ENCODE results near the gene RNASE8.
A peak's percentile ranks its signal among the peaks of the same experiment; 100 is the strongest.

Gene RNASE8

DNA sequence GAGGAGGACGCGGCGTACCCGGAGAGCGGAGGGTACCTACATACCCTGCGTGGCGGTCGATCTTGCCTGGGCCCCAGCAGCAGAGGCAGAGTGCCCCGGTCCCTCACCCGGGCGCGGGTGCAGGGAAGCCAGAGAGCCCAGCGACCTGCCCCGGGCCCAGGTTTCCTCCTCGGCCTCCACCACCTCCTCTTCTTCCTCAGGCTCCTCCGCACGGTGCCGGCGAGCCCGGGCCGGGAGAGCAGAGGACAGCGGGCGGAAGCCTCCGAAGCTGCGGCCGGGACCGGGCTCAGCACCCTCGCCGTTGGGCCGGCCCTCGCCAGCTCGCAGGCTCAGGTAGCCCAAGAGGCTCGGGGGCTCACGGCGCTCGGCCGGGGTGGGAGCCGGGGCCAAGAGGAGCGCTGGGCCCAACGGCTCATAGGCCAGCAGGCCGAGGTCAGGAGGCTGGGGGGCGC is 34.2 kb downstream of the RNASE8 start:
- DNase-seq (ENCODE audit: low read depth in 2 of 2) = no peak

DNA sequence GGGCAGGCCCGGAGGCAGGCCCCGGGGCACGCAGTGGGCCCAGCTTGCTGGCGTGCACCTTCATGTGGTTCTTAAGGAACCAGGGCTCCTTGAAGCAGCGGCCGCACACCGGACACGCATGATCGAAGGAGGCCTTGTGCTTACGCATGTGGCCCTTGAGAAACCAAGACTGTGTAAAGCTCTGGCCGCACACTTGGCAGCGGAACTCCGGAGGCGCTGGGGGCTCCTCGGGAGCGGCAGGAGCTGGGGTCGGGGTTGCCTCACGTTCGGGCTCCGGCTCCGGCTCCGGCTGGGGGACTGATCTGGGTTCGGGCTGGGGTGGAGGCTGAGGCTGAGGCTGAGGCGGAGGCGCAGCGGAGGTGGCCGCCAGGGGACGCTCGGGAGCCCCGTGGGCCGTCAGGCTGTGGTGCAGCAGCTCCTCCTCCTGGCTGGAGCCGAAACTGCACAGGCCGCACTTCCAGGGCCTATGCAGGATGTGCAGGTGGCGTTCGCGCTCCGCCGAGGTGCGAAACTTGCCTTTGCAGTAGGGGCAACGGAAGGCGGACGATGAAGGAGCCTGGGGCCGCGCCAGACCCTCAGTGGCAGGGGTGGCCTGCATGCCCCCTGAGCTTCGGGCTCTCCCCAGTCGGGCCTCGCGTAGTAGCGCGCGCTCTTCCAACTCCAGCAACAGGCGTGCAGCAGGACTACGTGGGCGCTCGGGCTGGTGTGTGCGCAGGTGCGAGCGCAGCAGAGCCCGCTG is 34.8 kb downstream of the RNASE8 start:
- DNase-seq (ENCODE audit: low read depth in 2 of 2) = peak; percentile 73 to 78

DNA sequence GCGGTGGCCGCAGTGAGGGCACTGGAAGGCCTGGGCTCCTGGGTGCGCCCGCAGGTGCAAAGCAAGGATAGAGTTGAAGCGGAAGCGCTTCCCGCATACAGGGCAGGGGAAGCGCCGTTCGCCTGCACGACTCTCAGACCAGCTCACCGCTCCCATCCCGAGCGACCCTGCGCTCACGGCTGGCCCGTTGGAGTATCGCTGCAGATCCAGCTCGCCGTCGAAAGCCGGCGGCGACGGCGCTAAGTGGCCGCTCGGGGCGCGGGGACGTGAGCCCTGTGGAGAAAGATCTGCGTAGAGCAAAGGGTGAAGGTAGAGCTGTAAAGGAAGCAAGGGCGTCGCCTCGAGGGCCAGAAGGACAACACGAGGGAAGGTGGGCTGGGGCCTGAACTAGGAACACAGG is 35.4 kb downstream of the RNASE8 start:
- DNase-seq (ENCODE audit: low read depth in 2 of 2) = no peak

DNA sequence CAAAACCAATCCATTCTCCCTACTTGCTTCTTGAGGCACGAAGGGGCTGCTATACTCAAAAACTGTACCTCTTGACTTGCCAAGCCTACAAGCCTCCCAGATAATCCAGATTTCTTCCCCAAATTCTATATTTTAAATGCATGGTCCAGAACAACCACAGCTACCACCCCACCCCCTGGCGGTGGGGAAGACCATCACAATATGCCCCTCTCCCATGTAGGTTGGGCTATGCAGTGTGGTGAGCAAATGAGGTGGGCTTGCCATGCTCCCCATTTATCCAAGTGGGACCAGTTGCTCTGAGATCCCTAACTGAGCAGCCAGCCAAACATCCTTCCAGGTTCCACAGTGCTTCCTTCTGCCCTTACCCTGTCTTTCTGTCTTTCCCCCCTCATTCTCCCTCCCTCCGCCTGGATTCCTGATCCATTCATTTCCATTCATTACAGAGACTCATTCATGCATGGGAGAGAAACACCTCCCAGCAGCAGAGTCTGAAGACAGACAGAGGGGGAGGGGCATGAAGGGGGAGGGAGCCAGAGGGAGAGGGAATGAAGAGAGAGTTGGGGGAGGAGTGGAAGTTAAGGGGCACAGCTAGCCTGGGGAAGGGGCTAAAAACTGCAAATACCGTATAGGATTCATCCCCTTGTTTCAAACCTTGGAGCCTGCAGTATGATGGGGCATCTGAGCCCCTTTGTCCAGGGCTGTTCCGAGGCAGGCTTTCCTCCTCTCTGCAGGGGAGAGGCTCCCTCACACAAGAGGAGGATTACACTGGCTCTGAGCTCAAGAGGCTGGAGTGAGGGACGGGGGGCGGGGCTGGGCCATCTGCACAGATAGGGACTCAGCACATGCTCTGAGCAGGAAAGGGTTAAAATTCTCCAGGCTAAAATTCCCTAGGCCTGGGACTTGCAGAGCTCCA is 36.4 kb downstream of the RNASE8 start:
- DNase-seq (ENCODE audit: low read depth in 2 of 2) = no peak

DNA sequence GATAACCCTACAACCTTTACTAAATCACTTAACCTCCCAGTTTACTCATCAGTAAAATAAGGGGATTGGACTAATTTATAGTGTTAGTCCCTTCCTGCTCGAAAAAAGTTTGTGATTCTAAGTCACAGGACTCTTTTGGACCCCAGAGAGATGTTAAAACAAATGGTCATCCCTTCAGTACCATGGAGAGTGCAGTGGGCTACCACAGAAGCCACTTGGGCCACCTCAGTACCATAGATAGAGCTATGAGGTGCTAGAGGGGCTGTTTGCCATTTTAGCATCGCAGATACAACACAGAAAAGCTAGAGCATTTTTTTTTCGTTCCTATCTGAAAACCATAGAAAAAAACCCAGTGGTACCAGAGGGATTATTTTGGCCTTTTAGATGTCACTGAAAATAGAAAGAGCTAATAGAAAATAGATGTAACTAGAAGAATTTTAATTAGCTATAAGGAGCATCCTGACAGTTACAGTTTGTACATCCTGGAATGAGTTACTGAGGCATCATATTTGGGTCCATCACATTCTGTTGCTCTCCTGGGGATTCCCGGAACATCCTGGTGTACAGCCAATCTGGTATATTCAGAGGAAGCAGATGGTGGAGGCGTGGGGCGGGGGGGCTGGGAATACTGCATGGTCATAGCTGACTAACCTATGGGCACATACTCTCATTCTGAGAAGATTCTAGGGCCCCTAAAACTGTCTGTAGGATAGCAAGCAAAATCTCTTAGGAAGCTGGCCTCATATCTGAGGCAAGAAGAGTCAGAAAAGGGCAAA is 38.0 kb downstream of the RNASE8 start:
- no peak for DNase-seq (ENCODE audit: low read depth in 2 of 2)

DNA sequence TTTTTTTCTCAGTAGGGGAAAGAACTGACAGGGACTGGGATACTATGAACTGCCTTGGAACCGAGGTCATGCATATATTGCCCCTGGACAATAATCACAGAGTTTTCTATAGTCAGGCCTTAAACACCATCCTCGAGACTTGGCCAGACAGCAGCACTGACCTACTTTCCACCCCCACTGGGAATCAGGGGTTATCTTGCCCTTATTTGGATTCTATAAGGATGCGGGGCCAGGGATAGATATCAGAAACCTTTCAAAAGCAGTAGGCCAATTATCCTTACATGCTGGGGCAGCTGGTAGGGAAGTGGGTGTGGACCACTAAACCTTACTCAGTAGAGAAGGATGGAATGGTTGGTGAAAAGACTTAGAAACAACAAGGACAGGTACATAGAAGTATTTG is 38.8 kb downstream of the RNASE8 start:
- DNase-seq (ENCODE audit: low read depth in 2 of 2) = no peak

DNA sequence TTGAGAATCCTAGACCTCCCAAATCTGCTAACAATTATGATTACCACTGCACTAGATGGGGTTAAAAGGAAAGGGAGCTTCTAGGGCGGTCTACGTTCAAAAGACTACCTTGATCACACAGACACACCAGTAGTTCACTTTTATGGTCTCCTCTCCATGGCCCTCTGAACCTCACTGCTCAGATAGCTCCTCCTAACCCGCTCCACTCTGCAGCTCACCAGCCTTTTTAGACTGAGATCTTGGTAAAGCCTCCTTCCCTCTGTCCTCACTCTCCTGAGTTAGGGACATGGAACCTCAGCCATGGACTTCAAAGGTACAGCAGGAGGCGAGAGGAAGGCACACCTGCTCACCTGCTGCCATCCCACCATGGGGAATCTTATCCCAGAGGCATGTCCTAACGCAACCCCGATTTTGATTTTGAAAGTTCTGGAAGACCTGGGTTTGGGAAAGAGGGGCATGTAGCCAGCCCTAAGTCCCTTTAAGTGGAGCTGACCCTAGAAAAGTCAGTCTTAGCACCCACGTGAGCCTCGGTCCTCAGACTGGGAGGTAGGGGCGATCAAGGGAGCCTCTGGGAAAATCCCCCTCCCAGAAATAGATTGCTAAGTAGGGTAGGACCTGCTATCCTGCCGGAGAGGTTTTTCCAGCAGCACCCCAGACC is 39.5 kb downstream of the RNASE8 start:
- no peak for DNase-seq (ENCODE audit: low read depth in 2 of 2)

DNA sequence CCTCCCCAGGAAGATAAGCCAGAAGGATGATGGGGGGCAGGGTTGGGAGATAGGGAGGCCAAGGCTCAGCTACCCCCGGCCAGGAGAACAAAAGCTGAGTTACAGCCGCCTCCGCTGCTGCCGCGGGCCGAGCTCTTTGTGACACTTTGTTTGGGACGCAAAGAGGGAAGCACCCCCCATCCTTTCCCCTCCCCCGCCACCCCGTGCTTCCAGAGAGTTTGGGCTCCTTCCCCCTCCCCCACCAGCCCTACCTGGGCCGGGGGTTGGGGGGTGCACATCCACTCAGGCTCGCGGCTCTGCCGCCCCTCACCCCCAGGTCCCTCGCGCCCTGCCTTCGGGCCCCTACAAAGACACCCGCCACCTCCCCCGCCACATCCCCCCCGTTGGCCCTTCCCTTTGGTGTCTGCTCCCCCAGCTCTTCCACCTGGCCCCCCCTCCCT is 40.0 kb downstream of the RNASE8 start:
- no peak for DNase-seq (ENCODE audit: low read depth in 2 of 2)

GRCh38 chr14:21098076-21098891 is 40.7 kb downstream of the RNASE8 start, which contains the start of gene ZNF219:
Gene ZNF219 (minus strand): TSS chr14:21098655. CDS start chr14:21093591, 5,064 bp downstream.
- peak in 1 of 2 donors; percentile 22 for DNase-seq (ENCODE audit: low read depth in 2 of 2)

DNA sequence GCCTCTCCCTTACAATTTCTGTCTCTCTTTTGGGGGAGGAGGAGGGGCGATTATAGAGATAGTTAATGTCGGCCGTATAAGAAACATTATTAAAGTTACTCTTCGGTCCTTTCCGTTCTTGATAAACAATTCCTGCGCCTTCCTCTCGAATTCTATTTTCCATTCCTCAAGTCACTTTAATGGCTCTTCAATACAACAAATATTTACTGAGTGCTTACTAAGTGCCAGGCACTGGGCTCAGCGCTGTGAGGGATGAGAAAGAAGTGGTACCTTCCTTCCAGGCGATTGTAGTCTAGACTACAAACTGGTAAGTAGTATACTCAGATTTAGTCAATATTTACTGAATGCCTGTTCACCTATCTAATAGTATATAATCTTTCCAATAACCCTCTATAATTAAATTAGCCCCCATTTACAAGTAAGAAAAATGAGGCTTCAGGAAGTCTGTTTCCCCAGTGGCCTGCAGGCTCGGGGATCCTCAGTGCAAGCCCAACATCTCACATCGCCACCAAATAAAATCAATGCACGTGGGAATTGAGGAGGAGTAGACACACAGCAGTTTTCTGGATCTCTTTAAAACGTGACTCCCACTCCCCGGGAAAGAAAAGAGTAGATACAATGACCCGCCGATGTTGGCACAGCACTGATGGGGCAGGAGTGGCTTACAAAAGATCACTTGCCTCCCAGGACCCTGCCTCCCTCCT is 41.4 kb downstream of the RNASE8 start:
- no peak for DNase-seq (ENCODE audit: low read depth in 2 of 2)

DNA sequence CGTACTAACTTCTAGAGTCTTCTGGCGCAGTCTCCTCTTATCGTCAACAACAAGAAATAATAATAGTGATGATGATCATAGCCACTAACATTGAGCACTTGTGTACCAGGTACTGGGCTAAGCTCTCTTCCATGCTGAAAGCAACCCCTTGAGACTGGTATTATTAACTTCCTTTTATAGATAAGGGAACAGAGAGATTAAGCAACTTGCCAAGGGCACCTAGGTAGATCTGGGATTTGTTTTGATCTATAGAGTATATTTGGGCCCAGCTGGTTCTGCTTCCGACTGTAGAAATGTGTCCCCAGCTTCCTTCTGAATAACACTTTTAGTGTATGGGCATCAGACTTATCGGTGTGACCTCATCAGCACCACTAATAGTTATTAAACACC is 42.0 kb downstream of the RNASE8 start:
- DNase-seq (ENCODE audit: low read depth in 2 of 2) = no peak

- DNase-seq (ENCODE audit: low read depth in 2 of 2) = no peak
These were observed 43.3 kb downstream of the RNASE8 start, which contains the start of gene TMEM253 for GRCh38 chr14:21100931-21101330. Gene TMEM253 (plus strand): TSS chr14:21101066. CDS start chr14:21101344, 278 bp downstream.

DNA sequence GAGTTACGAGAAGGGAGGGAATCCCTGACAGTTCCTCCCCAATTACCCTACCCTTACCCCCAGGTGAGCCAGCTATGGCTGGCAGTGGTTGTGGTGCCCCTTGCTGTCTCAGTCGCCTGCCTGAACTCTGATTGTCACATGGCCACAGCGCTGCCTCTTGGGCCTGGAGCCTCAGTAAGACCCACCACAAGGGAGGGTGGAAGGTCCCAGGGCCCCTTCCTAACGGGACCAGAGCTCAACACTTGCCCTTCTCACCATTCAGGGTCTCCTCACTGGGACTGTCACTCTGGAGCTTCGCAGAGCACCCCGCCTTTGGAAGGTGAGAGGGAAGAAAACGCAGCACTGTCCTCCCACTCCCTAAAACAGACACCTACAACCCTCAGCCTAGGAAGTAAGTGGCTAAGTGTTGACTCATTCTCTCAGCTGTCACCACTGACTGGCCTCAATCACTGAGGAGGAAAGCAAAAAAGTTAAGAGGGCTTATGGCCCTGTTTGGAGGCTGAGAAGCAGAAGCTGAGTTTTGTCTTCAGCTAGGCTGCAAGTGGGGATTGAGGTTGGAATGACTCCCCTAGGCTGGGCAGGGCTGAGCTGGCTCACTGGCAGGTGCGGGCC is 44.3 kb downstream of the RNASE8 start:
- DNase-seq (ENCODE audit: low read depth in 2 of 2) = no peak

- no peak for DNase-seq (ENCODE audit: low read depth in 2 of 2)
These were observed 45.1 kb downstream of the RNASE8 start for GRCh38 chr14:21102521-21103410.

DNA sequence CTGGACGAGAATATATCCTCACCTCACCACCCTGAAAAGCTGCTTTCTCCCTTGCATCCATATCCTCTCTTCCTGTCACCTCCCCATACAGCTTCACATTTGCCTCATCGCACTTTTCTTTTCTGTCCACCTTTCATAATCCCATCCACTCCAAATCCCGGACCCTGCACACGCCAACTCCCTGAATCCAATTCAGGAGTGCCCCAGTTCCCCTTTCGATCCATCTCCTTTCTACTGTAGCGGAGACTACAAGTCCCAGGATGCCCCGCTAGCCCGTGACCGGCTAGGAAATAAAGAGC is 45.7 kb downstream of the RNASE8 start:
- no peak for DNase-seq (ENCODE audit: low read depth in 2 of 2)

GRCh38 chr14:21103710-21104447 is 46.3 kb downstream of the RNASE8 start:
- DNase-seq (ENCODE audit: low read depth in 2 of 2) = peak; percentile 90 to 91

DNA sequence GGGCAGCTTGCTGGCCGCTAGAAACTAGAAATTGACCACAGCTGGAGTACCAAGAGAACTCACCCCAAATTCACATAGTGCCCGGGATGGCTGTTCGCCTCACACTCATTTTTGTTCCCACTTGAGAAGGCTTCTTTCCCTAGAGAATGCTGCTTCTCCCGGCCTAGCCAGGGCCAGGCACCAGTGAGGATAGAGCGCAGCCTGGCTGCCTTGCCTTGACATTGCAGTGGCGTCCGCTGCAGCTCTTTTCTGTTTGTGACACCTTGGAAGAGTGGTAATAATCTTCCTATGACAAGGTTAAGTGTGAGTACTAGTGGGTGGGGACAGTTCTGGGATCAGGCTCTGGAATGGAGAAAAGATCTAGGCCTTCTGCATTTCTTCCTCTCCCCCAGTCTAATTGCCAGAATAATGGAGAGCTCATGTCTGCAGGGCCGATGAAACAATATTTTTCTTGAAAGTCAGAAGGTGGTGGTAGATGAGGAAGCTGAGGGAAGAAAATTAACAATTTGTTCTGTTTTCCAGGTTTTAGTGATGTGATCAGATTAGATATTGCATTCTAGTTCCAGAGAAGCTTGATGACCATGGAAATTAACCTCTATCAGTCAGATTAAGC is 46.9 kb downstream of the RNASE8 start:
- peak; percentile 37 to 42 for DNase-seq (ENCODE audit: low read depth in 2 of 2)

All from stimulated activated CD8-positive, alpha-beta memory T cell treated with anti-CD3 and anti-CD28 coated beads, Interleukin-7, amount 100 ng/mL, for 4 hours (primary cell).